ENCODE measurements around the gene TIMM29. TPM values are rescaled to one million over a fixed set of nuclear protein-coding genes. Genes with fewer than 3 reads are reported as not detected.

TIMM29 gene
- total and polyA plus RNA-seq, 9 of the 15 experiments (the other 6 are each of a cell fraction or from before 2014, with no cell fraction given) = 2.4 to 29.4 (median 16.3) TPM

DNA sequence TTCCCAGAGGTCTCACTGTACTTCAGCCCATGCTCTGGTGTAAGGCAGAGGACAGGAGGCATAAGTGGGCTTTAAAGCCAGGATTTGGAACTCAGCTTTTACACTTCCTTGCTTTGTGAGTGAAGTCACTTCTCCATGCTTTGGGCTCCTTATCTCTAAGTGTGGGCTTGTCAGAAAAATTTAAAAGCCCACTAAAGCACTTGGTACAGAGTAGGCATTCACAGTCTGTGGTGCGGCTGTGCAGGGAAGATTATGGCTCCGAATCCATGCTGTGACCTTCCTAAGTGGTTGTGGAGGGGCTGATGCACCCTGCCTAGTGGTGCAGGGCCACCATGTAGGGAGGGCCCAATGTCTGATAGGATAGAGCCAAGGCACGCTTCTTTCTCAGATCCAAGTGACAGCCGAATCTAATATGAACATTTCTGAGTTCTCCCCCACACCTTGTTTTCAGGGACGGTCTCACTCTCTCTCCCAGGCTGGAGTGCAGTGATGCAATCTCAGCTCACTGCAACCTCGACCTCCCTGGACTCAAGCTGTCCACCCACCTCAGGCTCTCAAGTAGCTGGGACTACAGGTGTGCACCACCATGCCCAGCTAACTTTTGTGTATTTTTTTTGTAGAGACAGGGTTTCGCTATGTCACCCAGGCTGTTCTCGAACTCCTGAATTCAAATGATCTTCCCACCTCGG, 6.9 kb downstream of the TIMM29 start (continued):
- TF ChIP-seq SAP30 (IDR thresholded peaks at IDR 0.05; ENCODE audit: borderline replicate concordance, insufficient read depth, low read depth, low read length, poor library complexity, severe bottlenecking) = no peak
- TF ChIP-seq CREB1 (IDR thresholded peaks at IDR 0.05) = no peak
- no peak for TF ChIP-seq CREB1 (CRISPR knock-in tag; IDR thresholded peaks at IDR 0.05)
- no peak for TF ChIP-seq TAF7 (tag; IDR thresholded peaks at IDR 0.05)
- TF ChIP-seq, protein P1, sequence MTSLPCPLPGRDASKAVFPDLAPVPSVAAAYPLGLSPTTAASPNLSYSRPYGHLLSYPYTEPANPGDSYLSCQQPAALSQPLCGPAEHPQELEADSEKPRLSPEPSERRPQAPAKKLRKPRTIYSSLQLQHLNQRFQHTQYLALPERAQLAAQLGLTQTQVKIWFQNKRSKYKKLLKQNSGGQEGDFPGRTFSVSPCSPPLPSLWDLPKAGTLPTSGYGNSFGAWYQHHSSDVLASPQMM (CRISPR knock-in tag; IDR thresholded peaks at IDR 0.05) = no peak
- TF ChIP-seq, protein P2, sequence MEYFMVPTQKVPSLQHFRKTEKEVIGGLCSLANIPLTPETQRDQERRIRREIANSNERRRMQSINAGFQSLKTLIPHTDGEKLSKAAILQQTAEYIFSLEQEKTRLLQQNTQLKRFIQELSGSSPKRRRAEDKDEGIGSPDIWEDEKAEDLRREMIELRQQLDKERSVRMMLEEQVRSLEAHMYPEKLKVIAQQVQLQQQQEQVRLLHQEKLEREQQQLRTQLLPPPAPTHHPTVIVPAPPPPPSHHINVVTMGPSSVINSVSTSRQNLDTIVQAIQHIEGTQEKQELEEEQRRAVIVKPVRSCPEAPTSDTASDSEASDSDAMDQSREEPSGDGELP (CRISPR knock-in tag; IDR thresholded peaks at IDR 0.05; ENCODE audit: borderline replicate concordance) = peak; percentile 32; the same call in 1 of the 2 replicates
- TF ChIP-seq ZNF561 (CRISPR knock-in tag; conservative IDR thresholded peaks at IDR 0.05) = no peak
- no peak for TF ChIP-seq RB1 (IDR thresholded peaks at IDR 0.05; ENCODE audit: low read depth)
- TF ChIP-seq, protein P3, sequence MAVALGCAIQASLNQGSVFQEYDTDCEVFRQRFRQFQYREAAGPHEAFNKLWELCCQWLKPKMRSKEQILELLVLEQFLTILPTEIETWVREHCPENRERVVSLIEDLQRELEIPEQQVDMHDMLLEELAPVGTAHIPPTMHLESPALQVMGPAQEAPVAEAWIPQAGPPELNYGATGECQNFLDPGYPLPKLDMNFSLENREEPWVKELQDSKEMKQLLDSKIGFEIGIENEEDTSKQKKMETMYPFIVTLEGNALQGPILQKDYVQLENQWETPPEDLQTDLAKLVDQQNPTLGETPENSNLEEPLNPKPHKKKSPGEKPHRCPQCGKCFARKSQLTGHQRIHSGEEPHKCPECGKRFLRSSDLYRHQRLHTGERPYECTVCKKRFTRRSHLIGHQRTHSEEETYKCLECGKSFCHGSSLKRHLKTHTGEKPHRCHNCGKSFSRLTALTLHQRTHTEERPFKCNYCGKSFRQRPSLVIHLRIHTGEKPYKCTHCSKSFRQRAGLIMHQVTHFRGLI (CRISPR knock-in tag; IDR thresholded peaks at IDR 0.05) = no peak
- no peak for TF ChIP-seq SRSF1 (IDR thresholded peaks at IDR 0.05; ENCODE audit: low read depth, low read length)
- TF ChIP-seq CEBPG (CRISPR knock-in tag; IDR thresholded peaks at IDR 0.05) = peak; percentile 79
- TF ChIP-seq CEBPG (tag; conservative IDR thresholded peaks at IDR 0.05 in 1 of 2, IDR thresholded peaks at IDR 0.05 in 1 of 2) = peak; percentile 27 to 61; a peak in 3 of 4 replicates
- no peak for TF ChIP-seq KHSRP (IDR thresholded peaks at IDR 0.05)
- TF ChIP-seq TAL1 (IDR thresholded peaks at IDR 0.05) = peak; percentile 70
- TF ChIP-seq HES1 (IDR thresholded peaks at IDR 0.05; ENCODE audit: low read depth) = no peak
- peak; percentile 88 for TF ChIP-seq CBFA2T3 (IDR thresholded peaks at IDR 0.05)
- peak; percentile 72 for TF ChIP-seq CBFA2T2 (conservative IDR thresholded peaks at IDR 0.05)
- peak; percentile 81 for TF ChIP-seq TCF3 (CRISPR knock-in tag; IDR thresholded peaks at IDR 0.05)
- TF ChIP-seq, protein P4, sequence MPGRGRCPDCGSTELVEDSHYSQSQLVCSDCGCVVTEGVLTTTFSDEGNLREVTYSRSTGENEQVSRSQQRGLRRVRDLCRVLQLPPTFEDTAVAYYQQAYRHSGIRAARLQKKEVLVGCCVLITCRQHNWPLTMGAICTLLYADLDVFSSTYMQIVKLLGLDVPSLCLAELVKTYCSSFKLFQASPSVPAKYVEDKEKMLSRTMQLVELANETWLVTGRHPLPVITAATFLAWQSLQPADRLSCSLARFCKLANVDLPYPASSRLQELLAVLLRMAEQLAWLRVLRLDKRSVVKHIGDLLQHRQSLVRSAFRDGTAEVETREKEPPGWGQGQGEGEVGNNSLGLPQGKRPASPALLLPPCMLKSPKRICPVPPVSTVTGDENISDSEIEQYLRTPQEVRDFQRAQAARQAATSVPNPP (IDR thresholded peaks at IDR 0.05; ENCODE audit: borderline replicate concordance, insufficient read depth, insufficient read length) = no peak
- TF ChIP-seq, protein P5, sequence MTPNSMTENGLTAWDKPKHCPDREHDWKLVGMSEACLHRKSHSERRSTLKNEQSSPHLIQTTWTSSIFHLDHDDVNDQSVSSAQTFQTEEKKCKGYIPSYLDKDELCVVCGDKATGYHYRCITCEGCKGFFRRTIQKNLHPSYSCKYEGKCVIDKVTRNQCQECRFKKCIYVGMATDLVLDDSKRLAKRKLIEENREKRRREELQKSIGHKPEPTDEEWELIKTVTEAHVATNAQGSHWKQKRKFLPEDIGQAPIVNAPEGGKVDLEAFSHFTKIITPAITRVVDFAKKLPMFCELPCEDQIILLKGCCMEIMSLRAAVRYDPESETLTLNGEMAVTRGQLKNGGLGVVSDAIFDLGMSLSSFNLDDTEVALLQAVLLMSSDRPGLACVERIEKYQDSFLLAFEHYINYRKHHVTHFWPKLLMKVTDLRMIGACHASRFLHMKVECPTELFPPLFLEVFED (CRISPR knock-in tag; conservative IDR thresholded peaks at IDR 0.05) = no peak
- TF ChIP-seq KDM1A (IDR thresholded peaks at IDR 0.05) = peak; percentile 51 to 56; a peak in 2 of 4 replicates
- TF ChIP-seq GABPB2 (CRISPR knock-in tag; conservative IDR thresholded peaks at IDR 0.05) = no peak
- TF ChIP-seq SAFB (IDR thresholded peaks at IDR 0.05; ENCODE audit: borderline replicate concordance, low read depth, low read length) = no peak
- TF ChIP-seq GATA2 (CRISPR knock-in tag; IDR thresholded peaks at IDR 0.05) = peak; percentile 65

All from K562 (cell line).